GM19397 (cell line): ENCODE data around the gene PARVA.

ENCODE experiments used
- ATAC-seq: cut with Tn5 transposase; IDR thresholded peaks from one replicate; pipeline ENCODE4 v1.9.1; 2021; ENCODE audit warnings: mild to moderate bottlenecking, moderate library complexity; ENCODE audit not compliant: unreplicated experiment

Gene PARVA

DNA sequence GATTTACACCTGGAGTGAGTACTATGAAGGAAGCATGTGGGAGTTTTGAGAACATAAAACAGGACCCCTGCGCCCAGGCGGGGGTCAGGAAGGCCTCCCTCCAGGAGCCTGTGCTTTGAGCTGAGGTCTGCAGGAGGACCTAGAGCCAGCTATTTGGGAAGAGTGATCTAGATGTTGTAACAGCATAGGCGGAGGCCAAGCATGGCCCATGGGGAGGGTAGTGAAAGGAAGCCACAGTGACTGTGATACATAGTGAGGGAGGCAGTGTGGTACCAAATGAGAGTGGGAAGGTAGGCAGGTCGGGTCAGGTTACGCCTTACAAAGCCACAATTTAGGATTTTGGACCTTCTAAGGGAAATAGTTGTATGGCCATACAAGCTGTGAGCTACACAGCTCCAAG is 147.5 kb downstream of the PARVA start:
- ATAC-seq = no peak

DNA sequence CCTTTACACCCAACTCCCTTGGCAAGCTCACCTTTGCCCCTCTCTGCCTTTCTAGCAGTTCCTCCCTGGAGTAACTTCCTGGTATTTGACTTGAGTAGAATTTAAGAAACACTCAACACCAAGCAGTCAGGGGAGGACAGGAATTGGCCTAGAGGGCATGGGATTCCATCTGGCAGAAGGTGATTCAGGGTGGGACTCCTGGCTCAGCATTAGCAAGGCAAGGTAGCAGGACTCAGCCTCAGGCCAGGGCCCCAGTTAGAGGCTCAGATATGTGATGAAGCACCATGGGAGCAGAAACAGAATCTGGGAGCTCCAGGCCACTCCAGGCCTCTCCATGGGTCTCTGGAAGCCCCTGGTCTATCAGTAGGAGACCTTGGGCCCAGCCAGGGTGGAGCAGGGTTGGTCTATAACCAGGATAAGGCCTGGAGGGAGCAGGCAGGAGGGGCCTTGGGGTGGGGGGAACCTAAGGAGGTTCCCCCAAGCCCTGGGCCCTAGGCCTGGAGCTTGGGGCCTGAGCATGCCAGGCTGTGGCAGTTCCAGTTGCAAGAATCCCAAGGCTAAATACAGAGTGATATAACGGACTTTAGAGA is 148.2 kb downstream of the PARVA start:
- ATAC-seq = no peak

DNA sequence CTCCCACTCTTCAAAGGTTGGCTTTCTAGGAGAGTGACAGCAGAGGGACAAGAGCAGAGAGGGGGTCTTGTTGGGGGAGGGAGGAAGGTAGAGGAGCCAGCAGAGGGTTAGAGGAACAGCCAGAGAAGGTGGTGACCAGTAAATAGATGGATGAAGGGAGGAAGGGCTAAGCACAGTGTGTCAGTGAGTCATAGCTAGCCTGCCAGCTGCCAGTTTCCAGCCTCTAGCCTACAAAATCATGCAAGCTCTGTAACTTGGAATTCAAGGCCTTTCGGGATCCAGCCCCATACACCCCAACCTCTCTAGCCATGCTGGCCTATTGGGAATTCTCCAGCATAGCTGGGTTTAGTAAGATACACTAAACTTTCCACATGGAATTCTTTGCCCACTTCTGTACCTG is 149.4 kb downstream of the PARVA start:
- ATAC-seq = no peak

DNA sequence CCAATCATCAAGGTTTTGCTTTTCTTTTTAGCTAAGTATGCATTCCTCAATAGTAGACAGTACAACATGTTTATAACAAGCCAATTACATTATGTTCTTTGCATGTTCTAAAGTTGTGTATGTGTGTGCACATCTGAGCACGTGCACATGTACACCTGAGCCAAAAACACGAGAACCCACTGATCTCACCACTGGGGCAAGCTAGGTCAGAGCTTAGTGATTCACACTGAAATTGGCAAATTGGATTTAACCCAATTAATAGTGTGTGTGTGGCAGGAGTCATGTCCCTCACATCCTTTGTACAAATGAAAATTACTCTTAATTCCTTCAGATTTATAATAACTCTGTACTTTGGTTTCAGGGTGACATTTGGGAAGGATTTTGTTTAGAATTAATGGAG is 151.1 kb downstream of the PARVA start:
- no peak for ATAC-seq

DNA sequence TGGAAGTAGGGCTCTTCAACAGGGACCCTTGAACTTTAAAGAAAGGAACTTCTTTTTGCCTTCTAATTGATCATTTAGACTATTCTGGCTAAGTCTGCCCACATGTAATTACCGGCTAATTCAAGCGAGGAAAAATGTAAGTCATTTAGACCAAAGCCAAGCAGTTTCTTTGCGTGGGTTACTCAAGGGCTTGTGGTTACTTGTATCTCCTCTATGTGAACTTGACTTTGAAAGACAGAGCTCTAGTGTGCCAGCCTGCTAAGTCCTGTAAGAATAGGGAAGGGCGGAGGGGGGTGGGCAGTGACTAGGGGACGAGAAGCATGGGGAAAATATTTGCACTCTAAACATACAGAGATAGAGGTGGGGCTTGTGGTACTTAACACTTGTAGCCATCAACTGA is 151.7 kb downstream of the PARVA start:
- no peak for ATAC-seq

DNA sequence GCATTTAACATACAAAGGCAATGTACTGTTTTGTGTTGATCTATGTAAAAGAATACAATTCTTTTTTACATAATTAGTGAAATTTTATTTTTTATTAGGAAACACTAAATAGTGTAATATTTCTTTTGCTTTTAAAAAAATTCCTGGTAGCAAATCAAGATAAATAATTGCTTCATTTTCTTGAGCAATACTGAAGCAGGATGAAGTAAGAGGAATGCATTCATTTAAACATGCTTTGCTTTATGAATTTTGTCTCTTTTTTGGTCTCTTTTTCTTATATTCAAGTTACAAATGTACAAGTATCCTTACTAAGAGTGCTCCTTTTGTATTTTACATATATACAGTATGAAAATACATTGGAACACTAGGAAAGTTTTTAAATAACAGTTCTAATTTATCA is 152.4 kb downstream of the PARVA start:
- no peak for ATAC-seq

DNA sequence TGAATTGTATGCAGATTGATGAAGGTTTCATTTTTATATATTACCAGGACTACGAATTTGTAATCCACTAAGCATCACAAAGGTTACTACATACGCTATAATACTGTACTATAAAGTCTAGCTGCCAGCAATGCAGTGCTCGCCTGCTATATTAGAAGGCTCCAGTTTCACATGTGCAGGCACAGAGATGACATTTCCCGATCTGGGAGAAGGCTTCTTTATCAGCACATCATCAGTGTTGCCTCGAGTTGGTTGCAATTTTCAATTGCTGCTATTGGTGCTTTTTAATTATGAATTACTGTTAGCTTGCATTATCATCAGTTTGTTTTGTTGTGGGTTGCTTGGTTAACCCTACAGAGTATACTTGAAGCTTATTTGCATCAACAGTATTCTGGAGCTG is 153.6 kb downstream of the PARVA start:
- no peak for ATAC-seq

DNA sequence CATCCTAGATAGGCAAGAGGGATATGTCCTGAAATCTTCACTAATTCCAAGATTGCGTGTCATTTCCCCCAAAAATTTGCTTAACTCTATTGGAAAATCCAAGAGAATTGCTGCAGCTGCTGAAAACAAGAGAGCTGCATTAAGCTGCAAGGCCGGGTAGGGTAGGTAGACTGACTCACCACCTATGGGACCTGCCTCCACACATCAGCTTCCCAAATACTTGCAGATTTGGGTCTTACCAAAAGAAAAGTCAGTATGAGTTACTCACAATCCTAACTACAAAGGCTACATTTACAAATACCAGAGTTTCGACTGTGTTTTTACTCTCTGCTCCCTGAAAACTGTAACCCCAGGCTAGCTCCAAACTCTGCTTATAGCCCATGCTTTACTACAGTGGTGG is 154.3 kb downstream of the PARVA start:
- no peak for ATAC-seq

DNA sequence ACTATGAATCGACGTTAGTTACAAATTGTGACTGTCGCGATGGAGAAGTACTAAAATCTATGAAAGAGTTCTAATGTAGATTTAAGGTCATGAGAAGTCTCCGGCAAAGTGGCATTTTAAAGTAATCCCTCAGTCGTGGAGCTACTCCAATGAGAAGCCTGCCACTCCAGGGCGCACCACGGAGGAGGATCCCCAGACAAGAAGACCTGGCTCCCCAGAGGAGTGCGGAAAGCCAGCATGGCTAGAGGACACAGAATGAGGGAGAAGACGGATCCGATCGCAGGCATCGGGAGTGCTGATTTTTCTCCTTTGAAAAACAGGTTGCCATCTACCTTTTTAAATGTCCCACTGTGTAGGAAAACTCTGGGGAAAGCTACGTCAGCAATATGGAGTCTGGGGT is 155.2 kb downstream of the PARVA start:
- ATAC-seq = no peak

DNA sequence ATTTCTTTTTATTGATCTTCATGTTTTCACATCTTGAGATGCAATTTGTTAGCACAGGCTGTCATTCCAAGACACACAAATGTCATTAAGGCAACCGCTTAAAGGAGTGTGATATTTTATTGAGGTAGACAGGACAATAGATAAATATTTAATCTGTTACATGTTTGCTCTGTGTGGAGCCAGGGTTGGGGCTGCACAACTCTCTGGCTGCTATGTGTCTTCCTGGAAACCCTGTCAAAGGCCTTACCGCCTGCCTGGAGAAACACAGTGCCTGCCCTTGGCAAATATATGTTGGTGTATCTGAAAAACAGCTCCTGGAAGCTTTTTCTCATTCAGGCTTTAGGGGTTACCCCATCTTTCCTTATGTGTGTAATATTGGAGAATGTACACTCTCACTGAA is 157.2 kb downstream of the PARVA start:
- no peak for ATAC-seq

DNA sequence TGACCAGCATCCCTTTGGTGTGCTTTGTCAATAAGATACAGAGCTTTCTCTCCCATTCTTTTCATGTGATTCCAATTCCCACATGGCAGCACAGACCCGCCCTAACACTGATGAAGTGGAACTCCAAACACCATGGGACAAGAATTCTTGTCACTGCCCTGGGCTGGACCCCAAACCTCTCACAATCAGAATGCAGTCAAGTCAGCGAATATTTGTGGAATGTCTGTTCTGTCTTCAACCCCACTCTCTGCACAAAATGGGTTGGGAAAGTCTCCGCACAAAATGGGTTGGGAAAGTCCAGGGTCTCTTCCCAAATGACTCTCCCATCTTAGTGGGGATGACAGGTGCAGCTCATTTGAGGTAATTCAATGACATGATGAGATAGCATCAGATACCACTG is 157.9 kb downstream of the PARVA start:
- no peak for ATAC-seq

DNA sequence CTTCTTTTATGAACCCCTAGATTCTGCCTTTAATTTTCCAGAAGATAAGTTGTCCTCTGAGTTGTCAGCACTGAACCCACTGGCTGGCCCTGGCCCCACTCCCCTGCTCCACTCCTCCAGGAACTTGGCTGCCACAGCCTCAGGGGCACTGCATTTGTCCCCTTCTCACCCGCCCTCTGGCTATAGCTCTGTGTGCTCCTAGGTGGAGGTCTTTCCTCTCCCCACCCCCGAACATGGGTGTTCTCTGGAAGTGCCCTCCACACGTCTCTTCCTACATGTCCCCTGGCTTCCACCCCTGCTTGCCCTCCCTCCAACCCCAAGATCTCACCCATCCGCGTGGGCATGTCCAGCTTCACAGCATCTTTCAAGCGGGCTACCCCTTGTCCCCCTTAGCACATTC is 159.2 kb downstream of the PARVA start:
- no peak for ATAC-seq

DNA sequence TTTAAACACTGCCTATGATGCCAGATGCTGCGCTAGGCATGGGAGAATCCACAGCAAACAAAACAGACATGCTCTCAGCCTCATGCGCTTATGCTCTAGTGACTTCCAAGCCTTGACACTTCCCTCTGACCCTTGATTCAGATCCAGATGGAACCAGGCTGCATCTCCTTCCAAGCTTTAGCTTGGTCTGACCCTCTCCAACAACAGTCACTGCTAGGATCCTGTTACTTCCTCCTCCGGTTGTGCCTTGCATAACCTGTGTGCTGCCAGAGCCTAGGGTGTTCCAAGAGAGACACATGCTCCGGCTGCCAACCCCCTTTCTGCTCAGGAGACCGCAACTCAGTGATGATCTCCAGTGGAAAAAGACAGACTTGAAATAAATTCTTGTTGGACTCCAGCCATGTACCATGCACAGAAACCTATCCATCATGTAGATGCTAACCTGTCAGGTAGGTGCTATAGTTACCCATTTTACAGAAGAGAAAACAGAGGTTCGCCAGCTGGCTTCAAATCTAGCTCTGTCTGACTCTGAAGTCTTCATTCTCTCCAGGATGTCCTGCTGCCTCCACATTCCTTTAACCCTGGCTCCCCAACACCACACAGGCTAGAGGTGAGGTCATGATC is 160.5 kb downstream of the PARVA start:
- no peak for ATAC-seq

DNA sequence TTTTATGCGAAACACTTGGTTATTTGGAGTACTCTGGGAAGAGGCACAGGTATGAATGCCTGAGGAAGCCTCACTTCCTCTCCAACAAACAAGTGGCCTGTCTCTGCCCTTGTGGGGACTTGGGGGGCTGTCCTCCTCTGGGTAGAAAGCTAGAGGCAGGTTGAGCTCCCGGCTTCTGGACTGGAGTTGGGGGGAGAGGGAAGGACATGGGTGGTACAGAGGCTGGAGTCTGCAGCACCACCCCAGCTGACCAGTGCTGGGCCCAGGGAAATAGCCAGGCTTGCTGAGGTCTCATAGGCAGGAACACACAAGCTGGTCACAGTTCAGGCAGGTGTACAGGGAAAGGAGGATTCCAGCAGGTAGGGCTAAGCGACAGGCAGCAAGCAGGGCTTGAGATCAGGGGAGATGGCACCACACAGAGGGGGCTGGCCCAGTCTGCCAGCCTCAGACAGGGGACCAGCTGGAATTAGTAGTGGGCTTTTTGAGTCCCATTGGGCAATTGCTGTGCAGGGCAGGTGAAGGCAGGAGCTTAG is 161.6 kb downstream of the PARVA start:
- no peak for ATAC-seq

DNA sequence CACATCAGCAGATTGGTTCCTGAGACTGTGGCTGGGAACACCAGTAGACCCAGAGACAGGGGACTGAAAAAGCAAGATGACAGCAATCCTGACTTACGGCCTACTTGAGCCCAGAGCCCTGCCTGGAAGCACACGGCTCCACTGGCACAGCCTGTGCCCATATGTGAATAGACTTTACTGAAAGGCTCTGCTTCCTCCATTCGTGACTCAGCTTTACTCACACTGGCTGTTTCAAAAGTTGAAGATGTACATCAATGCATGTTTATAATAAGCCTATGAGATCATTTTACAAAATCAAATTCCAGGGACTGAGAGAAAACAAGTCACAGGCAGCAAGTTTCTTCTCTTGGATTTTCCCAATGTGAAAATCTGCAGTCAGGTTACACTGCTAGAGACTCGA is 162.2 kb downstream of the PARVA start:
- ATAC-seq = no peak

DNA sequence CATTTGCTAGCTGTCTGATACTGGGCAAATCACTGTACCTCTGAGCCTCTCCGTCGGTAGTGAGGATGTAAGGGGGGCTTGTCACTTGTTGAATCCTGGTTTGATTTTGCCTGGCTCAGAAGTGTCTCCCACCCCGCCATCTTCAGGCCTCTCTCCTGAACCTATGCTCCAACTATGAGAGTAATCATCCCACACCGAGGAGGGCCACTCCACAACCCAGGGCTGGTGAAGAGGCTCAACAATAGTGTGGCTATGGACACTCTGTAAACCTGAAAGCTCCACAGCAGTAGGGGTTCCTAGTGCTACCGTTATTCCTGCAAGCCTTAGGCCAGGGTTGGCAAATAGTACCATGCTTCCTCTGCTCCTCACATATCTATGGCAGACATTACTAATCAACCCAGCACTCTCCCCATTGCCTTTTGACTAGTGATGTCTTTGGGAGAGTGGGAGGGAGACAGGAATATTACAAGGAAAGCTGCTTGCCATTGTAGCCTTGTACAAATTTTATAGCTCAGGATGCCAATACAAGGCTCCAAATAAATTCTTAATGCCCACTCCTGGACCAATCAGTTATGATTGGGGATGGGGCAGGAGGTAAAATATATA is 162.8 kb downstream of the PARVA start:
- no peak for ATAC-seq

DNA sequence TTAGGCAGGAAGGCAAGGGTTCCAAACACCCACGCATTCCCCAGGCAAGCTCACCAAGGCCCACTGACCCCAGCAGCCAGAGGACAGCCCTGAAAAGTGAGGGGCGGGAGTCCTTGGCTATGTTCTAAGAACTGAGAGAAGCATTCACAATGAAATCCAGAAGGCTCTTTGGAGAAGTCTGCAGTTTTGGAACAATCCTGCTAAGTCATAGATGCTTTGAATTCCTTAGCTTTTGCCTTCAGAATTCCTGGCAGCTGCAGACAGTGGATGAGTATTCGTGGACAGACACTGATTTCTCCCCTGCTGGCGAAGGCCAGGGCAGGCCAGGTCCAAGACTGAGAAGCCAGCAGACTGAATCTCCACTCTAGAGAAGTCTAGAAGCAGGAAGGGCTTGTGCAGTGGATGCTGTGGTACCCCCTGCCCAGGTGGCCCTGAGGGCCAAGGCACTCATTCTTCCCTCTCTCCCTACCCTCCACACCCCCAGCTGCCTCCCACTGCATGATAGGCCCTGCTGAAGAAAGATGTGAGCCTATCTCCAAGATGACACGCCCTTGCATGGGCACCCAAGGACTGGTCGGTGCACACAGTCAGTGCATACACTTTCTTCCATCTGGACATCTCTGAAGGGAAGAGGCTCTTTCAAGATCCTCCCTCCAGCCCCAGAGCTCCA is 163.7 kb downstream of the PARVA start:
- no peak for ATAC-seq

DNA sequence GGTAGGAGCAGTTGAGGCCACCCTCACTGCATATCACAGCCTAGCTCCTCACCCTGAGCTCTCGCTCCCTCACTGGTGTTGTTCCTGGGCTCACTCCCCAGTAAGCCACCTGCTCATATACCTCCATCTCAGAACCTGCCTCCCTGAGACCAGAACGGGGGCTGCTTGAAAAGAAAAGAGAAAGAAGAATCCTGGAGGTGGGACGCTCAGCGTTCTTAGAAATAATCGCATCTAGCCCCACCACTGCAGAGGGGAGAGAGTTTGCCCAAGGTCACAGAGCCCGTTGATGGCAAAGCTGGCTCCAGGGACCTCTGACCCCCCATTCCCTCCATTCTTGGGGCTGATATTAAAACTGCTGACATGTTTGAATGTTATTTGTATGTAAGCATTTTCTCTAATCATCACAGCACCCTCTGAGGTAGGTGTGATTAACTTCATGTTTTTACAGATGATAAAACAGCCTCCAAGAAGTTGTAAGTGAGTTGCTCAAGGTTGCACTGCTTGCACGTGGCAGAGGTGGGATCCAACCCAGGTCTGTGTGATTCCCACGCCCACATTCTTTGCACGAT is 164.3 kb downstream of the PARVA start:
- no peak for ATAC-seq

DNA sequence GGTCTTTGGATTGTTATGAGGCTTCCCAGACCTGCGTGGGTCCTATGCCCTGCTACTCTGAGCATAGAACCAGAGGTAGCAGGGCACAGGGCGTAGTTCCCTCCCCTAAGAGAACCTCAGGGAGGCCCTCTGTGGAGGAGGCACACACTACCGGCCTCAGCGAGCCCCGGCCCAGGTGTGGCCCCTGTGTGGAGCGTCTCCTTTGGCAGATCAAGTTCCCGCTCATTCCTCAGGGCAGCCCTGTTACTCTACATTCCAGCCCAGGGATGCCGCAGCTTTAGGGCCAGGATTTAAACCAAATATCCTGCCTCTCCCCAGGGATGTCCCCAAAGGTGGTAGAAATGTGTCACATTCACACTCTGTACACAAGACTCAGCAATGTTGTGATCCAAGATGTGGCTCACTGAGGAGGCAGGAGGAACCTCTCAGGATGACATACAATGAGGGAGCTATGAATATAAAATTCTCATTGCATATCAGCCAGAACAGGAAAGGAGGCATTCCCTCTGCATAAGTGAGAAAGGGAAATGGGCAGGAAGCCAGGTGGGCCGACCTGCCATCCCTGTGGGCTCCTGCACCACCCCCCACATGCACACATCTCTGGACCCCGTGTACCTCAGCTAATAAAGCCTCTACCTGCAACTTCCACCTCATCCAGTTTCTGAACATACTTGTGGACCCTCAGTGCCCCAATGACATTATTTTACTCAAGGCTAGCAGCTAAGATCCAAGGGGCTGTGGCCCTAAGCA is 165.0 kb downstream of the PARVA start:
- ATAC-seq = no peak

DNA sequence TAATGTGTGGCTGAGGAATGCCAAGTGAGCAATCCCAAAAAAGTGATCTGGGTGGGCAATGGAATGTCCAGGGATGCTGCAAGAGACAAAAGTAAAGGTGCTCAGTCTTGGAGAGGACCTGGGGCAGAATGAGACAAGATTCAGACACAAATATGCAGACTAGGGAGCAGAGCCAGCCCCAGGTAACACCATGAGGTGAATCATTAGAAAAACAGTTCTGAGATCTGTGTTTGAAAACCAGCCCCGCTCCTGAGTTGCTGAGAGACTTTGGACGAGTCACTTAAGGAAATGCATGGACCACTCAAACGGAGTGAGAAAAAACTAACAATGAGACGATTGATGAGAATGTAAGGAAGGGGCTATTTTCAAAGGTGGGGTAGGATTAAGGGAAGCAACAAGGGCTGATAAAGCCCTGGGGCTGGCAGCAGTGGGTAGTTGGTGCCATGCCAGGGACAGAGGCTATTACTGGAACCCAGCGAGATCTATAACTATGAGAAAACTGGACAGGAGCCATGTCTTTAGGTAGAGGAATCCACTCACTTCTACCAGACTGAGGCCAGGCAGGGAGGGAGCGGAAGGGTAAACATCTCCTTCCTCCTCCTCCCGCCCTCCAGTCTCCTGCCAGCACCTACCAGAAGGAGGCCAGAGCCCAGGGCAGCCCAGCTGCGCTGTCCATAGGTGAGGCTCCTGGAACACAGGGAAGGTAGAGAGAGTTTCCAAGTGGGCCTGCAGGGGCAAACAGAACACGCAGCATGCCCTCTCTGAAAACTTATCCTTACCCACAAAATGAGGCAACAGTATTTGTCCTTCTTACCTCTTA is 166.4 kb downstream of the PARVA start:
- ATAC-seq = no peak
